HG02571 (cell line): ENCODE results near the gene B4GALT6.
A peak's percentile ranks its signal among the peaks of the same experiment; 100 is the strongest.

ENCODE experiments used
- ATAC-seq: cut with Tn5 transposase; IDR thresholded peaks from one replicate; pipeline ENCODE4 v1.9.1; 2021; ENCODE audit warnings: mild to moderate bottlenecking, moderate library complexity; ENCODE audit not compliant: unreplicated experiment

The B4GALT6 gene

DNA sequence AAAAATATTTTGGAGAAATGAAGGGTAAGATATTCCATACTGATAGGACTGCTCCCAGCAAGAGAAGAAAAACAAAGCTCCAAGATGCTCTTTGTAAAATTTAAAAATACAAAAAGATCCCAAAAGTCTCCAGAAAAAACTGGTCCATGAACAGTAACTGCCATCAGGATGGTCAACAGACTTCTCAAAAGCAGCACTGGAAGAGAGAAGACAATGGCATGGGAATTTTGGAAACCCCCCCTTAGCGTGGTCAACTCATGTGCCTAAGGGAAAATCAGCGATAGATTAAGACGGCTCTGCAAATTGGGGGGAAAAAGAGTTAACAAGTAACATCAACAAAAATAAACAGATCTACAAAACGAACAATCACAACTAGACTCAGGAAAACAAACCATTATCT is 23.6 kb downstream of the B4GALT6 start:
- ATAC-seq = no peak

DNA sequence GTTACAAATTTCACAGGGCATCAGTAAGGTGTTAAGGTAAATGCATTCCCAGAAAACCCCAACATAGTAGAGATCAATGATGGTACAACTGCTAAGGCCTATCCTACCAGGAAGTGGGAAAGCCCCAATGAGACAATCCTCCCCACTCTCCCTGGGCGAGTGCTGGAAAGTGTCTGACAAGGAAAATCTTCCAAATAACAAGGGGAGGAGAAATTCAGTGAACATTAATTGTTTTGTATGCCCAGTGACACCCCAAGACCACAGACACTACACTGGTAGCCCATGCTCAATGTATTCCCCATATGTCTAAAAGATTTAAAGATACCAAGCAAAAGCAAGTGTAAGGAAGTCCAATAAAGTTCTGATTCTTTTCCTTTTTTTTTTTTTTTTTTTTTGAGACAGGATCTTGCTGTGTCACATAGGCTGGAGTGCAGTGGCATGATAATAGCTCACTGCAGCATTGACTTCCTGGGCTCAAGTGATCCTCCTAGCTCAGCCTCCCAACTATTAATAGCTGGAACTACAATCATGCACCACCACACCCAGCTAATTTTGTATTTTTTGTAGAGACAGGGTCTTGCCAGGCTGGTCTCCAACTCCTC is 24.7 kb downstream of the B4GALT6 start:
- no peak for ATAC-seq

DNA sequence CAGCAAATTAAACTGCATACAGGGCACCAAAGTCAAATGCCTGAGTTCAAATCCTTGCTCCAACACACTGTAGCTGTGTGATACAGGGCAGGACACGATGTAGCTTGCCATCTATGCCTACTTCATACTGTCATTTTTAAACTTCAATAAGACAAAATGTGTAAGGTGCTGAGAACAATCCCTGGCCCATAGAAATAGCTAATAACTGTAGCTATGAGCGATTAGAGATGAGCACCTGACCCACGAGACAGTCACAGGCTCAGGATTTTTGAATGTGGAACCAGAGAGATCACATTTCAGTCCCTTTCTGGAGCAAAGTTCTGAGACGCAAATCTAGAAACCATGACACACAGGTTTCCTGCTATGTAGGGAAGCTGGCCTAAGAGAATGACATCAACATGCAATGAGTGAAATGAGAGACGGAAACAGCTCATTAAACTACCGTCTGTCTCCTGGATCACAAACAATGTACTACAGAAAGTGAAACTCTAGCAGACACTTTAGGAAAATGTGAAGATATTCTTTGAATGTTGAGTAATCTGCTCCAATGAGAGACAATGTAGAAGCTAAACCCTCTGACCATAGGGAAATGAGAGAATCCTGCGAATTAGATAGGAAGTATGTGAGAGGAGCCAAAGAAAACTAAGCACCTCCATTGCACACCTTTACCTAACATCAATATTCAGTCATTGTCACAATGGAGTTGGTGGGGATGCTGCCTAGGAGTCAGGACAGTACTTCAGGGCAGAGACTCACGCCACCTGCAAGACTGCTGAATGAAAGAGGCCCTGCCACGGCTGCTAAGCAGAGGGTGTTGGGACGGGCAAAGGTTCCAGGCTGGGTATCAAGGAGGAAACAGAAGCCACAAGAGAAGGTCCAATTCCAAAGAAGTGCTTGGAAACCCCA is 25.5 kb downstream of the B4GALT6 start:
- ATAC-seq = peak; percentile 66

DNA sequence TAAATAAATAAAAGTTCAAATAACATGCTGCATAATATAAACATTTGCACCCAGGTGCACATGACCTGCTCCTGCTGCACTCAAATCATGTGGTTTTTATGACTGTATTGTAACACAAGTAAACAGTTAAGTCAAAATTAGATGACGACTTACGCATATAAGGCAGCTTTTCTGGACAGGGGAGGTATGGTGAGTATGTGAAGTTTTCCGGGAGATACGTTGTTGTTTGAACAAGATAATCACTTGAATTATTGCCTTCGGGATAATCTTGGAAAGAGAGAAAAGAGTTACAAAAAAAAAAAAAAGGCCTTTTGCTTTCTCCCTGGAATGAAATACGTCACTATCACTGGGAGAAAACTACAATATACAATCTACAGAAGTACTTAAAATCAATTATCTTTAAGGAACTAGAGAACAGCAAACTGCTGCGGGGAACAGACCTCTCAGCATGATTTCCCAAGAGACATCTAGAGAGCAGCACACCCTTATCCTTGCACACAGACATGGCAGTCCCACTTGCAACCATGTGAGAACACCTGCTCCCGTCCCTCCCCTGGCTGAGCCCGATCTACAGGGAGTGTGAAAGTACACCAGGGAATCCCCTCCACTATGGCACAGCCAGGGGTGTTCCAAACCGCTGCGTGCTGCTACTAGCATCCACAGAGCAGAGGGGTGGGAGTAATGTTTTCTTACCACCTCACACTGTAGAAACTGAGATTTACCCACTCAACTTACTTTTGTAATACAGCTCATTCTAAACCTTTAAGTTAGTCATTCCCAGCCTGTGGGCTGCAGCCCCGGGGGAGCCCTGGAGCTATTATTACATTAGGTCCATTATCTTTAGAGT is 26.3 kb downstream of the B4GALT6 start:
- peak; percentile 71 for ATAC-seq

DNA sequence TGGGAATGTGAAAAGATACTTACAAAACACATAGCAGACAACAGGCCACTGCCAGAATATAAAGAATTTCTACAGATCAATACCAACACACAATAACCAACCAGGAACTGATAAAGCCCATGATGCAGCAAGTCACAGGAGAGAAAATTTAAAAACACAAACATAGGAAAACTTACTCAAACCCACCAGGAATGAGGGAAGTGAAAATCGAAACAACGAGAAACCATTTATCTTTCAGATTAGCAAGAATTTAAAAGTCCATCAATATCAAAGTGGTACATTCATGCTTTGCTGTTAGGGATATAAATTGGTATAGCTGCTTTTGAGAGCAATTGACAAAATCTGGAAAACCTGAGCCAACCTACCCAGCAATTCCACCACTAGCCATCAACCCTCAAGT is 27.6 kb downstream of the B4GALT6 start:
- no peak for ATAC-seq

DNA sequence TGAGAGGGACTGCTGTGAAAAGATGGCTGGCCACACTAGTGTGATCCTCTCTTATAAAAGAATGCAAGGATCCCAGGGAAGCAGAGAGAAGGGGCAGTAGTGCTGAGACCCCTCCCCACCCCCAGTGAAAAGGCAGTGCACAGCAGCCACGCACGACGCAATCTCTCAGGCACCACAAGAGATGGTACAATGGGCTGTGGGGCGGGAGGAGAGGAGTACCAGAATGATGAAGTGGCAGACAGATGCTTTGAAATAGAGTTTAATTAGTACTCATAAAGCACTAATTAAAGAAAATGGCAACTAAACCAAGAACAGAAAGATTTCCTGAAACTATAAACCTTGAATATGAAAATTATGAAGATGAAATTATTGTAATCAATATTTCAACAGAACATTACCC is 29.0 kb downstream of the B4GALT6 start:
- ATAC-seq = no peak

DNA sequence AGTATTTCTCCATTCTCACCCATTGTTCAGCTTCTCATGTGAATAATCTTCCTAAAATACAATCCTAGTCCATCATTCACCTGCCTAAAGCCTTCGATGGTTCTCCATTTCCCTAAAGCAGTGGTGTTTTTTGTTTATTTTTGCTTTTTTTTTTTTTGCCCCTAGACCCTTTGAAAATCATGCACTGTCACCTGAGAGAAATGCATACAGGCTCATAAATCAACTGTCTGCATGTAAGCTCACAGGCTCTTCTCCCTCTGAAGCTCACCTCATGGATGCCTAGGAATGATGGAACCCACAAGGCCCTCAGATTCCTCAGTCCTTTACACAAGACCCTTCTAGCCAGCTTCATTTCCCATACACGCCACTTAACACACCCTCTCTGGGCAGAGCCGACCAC is 31.5 kb downstream of the B4GALT6 start:
- no peak for ATAC-seq

DNA sequence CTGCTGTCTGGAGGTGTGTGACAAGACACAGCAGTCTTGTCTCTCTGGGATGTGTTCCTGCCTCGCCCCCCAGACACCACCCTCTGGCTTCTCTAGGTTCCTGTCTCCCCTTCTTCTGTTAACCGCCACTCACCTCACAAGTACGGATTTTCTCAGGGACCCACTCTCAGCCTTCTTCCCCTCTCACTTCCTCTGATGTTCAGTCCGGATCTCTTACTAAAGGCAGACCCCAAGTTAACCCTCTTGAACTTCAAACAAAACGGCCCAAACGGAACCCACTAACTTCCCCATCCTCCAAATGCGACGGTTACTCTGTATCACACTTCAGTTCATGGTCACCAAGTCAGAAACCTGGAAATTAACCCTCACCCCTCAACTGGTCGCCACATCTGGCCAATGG is 32.0 kb downstream of the B4GALT6 start:
- ATAC-seq = no peak

DNA sequence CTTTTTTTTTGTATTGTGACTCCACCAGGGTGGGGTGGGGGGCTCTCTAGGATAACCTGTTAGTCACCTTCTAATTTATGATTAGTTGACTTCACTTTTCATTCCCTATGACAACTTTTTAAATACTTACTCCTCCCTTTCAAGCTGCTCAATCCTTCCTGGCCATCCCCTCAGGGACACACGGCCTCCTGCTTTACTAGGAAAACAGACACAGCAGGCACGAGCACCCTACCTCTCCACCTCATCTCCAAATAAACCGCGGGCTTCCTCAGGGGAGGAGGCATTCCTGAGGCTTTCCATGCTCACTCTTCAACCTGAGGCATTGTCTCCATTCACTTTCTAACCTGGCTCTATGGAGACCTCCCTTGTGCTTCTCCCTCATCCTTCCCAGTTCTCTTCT is 33.0 kb downstream of the B4GALT6 start:
- no peak for ATAC-seq

DNA sequence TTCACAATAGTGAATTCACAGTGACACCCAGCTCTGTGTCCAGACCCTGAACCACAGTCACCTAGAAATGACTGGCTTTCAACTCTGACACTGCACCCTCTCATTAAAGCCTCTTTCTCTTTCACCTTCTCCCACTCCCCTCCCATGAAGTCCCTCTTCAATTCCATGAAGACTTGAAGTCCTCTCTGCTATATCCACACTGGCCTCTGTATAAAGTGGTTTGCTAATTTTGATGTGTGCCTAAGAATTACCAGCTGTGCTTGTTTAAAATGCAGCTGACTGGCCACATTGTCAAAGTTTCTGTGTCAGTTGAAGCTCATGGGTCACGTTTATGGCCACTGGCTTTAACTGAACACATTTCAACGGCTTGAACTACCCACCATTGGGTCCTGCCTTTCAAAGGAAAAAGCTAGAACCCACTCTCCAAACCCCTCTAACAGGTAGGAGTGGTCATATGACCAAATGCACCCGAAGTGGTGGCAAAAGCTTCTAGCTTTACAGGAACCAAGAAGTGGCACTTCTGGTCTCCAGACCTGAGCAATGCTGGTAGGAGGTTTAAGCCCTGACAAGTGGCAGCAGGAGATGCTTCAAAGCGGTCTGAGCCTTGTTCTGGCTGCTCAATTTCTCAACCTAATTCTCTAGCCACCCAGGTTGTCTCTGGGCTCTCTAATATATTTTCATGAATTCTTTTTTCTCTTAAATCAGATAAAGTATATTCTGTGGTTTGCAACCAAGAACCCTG is 34.2 kb downstream of the B4GALT6 start:
- ATAC-seq = peak; percentile 45

DNA sequence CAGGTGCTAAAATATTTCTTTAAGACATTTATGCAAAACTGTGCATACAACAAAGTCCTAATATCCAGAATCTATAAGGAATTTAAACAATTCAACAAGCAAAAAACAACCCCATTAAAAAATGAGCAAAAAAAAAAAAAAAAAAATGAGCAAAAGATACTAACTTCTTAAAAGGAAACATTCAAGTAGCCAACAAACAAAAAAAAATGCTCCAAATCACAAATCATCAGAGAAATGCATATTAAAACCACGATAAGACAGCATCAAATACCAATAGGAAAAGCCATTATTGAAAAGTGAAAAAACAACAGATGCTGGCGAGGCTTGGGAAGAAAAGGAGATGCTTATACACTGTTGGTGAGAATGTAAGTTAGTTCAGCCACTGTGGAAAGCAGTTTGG is 34.9 kb downstream of the B4GALT6 start:
- no peak for ATAC-seq

DNA sequence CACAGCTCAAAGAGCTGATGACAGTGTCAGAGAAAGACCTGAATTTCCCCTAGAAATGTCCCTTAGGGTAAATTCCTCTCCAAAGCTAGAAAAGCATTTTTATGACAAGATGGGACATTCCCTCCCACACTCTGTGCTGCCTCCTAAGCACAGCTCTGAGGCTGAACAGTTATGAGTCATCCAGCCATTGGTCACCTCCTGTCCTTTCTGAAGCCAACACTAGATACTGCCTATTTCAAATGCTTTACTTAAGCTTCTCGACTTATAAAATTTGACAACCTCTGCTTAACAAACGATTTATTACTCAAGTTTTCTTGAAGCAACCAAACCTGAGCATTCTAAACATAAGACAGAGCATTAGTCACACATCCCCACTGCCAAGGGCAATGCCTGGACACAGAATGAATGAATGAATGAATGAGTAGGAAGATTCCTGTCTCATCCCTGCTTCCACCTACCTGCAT is 35.4 kb downstream of the B4GALT6 start:
- peak; percentile 75 for ATAC-seq

DNA sequence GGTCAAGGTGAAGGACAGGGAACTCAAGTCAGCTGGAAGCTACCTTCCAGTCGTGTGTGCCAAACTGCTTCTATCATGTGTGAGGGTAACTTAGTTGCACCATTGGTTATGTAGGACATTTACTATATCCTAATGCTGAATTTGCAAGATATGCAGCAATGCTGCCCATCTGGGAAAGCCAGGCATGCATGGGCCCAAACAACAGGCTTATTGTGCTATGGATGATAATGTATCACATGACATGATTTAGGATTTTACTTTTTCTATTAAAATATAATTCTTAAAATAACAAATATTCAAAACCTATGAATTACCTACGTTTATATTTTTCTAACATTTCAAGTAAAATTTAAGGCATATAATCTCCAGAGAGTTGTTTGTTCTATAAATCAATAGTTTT is 35.9 kb downstream of the B4GALT6 start:
- ATAC-seq = no peak

DNA sequence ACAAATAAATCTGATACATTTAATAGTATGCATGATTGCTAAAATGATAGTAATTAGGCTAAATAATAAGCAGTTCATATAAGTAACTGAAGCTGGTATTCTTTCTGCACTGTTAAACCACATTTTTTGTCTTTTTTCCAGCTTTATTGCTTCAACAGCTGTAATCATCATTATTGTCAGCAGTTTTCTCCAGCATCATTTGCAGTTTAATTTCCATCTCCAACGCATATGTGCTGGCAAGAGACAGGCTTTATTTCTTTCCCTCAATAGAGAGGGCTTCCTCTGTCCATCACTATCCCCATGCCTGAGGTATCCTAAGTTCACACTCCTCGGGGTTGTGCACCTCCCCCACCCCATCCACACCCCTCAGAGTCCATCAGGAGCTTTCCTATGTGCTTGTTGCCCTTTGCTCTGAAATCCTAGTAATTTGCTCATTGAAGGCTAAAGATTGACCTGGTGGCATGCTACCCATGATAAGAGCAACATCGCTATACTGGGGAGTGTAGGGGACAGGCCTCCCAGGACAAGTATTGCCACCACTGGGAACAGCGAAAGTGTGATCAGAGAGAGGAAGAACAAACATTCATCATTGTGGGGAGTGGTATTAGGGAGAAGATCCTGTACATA is 37.1 kb downstream of the B4GALT6 start:
- ATAC-seq = no peak

DNA sequence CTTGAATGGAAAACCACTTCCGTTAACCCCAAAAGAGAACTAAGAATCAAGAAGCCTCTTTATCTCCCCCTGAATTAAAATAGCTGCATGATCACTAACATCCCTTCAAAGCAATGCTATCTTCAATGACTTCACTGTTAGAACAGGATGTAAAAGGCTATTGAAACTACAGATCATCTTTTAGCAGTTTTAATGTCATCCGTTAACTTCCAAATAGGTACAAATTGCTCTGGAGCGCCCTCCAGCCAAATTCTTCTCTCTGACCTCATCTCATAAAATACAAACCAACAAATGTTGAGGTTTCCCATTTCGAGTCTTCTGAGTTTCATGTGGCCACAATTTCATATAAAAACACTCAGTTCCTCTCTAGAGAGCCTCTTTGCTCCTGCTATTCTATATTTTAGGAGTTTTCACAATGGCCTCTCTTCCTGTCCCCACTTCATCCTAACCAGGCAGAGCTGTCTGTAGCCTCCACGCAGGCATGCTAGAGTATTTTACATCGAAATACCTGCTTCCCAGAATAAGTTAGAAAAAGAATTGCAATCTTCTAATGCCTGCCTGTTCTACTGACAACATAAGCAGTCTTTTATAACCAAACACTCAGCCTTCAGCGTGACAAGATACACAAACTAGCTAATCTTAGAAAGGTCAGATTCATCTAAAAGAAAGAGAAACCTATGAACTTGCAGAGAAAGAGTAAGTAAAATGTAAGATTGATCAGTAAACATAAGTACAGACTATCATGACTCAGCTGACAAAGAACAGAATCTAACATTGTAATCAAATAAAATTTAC is 37.9 kb downstream of the B4GALT6 start:
- ATAC-seq = no peak

DNA sequence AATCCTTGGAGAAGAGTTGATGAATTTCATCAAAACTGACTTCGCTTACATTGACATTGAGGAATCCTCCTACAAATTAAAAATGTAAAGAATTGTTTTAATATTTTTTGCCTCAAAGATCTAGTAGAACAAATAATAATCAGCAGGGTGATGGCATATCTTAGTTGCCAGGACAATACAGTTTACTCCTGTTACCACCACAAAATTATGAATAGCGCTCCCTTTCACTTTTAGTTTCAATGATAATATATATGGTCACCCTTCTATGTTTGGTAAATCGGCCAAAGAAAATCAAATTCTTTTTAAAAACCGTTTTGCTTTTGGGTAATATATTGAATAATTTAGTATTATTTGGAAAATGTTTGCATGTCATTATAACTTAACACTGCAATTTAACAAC is 39.0 kb downstream of the B4GALT6 start:
- ATAC-seq = no peak

DNA sequence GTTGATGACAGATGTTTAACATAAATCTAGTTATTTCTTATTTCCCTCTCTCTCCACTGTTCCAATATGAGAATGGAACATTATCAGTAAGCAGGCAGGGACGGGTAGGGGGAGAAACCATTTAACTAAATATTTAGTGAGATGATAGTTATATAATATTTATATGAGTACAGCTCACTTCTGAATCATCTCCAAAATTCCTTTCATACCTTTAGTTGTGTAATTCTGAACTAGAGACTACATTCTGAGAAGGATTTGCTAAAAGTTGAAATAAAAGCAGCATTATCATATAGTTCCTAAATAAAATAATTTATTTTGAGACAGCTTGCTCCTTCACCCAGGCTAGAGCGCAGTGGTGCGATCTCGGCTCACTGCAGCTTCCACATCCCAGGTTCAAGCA is 41.4 kb downstream of the B4GALT6 start:
- ATAC-seq = no peak

DNA sequence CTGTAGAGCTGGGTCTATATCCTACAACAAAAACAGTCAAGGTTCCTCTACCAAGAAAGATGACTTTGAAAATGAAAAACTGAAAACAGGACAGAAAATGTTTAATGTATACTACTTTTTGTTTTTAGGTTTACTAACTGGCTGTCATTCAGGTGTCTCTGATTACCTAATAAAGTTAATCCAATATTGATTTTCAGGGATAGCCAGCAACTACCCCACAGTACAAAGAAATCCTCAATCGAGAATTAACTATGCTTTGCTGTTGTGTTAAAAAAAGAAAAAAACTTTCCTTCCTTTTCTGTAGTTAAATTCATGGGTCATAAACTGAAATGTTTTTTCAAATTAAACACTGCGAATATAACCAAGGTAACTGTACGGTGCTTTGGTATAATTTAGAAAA is 46.9 kb downstream of the B4GALT6 start:
- no peak for ATAC-seq

DNA sequence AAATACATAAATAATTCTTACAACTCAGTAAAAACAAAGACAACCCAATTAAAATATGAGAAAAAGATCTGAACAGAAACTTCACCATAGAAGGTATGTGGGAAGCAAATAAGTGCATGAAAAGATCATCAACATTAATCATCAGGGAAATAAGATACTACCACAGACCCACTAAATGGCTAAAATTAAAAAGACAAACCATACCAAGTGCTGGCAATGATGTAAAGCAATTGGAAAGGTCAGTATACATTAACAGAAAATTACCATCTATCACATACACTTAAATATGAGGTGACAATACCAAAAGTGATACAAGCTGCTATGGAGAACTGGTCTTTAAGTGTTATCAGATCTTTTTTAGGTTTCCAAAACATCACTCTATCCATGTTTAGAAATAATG is 48.0 kb downstream of the B4GALT6 start:
- ATAC-seq = no peak

DNA sequence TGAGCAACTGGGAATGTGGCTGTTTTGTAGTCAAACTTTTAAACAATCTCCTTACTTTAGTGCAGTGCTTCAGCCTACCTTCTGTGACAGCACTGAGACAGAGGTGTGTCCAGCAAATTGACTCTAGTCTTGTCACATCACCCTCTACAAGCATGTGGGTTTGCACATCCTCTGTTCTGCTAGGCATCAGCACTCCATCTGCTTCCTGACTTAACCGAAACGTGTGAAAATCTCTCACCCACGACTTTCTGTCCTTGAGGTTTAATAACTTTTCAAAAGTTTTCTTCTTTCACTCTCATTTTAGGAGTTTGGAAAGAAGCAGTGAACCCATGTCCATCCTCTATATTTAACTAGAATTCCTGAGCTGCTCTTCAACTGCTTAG is 50.1 kb downstream of the B4GALT6 start:
- peak; percentile 97 for ATAC-seq
